Mesendoderm (in vitro differentiated cells): ENCODE data around the gene PLTP.
A peak's percentile ranks its signal among the peaks of the same experiment; 100 is the strongest.
"Not testable (repeated sequence)": the region's sequence is repeated elsewhere in the genome, so short reads cannot be mapped to it uniquely, and the experiment has no call there.

Source experiments
- DNase-seq: peaks from one replicate; pipeline ENCODE4 v3.0.0; 2013
- H2AK5ac ChIP-seq: 2 replicates; pipeline ENCODE4 v1.6.1; 2013; ENCODE audit warnings: low read length, inconsistent platforms
- H2BK120ac ChIP-seq: 2 replicates; pipeline ENCODE4 v1.6.1; 2013; ENCODE audit warnings: low read depth, mild to moderate bottlenecking, low read length, moderate library complexity, mixed read lengths
- H2BK15ac ChIP-seq: replicated peaks from 2 replicates; pipeline ENCODE4 v1.6.1; 2013; ENCODE audit warnings: low read depth, mild to moderate bottlenecking, moderate library complexity
- H2BK5ac ChIP-seq: 2 replicates; pipeline ENCODE4 v1.6.1; 2013; ENCODE audit warnings: low read length, inconsistent platforms
- H3K18ac ChIP-seq: 2 replicates; pipeline ENCODE4 v1.6.1; 2013; ENCODE audit warnings: mild to moderate bottlenecking, low read length, mixed read lengths
- H3K23ac ChIP-seq: one replicate; pipeline ENCODE4 v1.6.1; 2013; ENCODE audit warnings: low read length
- H3K27ac ChIP-seq: 2 replicates; pipeline ENCODE4 v1.5.1; 2013; ENCODE audit warnings: low read depth, mild to moderate bottlenecking, inconsistent platforms, low read length, moderate library complexity
- H3K27me3 ChIP-seq: 2 replicates; pipeline ENCODE4 v1.6.1; 2013; ENCODE audit warnings: low read length, control low read depth, mild to moderate bottlenecking, inconsistent platforms; ENCODE audit not compliant: insufficient read depth, poor library complexity
- H3K36me3 ChIP-seq: 2 replicates; pipeline ENCODE4 v1.6.1; 2013; ENCODE audit warnings: low read length, inconsistent platforms; ENCODE audit not compliant: control insufficient read depth, insufficient read depth
- H3K4ac ChIP-seq: one replicate; pipeline ENCODE4 v1.6.1; 2013; ENCODE audit warnings: low read depth, mild to moderate bottlenecking, low read length, moderate library complexity
- H3K4me1 ChIP-seq: 2 replicates; pipeline ENCODE4 v1.6.1; 2013; ENCODE audit warnings: low read depth, low read length, inconsistent platforms; ENCODE audit not compliant: control insufficient read depth
- H3K4me2 ChIP-seq: 2 replicates; pipeline ENCODE4 v1.6.1; 2013; ENCODE audit warnings: low read length
- H3K4me3 ChIP-seq: 2 replicates; pipeline ENCODE4 v1.5.1; 2013; ENCODE audit warnings: mild to moderate bottlenecking, low read length
- H3K56ac ChIP-seq: one replicate; pipeline ENCODE4 v1.6.1; 2013; ENCODE audit warnings: low read length
- H3K79me1 ChIP-seq: 2 replicates; pipeline ENCODE4 v1.6.1; 2013; ENCODE audit warnings: low read length, inconsistent platforms
- H3K79me2 ChIP-seq: 2 replicates; pipeline ENCODE4 v1.6.1; 2013; ENCODE audit warnings: mild to moderate bottlenecking, low read length; ENCODE audit not compliant: control insufficient read depth, insufficient read depth
- H3K9ac ChIP-seq: 2 replicates; pipeline ENCODE4 v1.6.1; 2013; ENCODE audit warnings: low read length, inconsistent platforms
- H4K5ac ChIP-seq: one replicate; pipeline ENCODE4 v1.6.1; 2013; ENCODE audit warnings: low read length
- H4K8ac ChIP-seq: one replicate; pipeline ENCODE4 v1.6.1; 2013; ENCODE audit warnings: low read depth, mild to moderate bottlenecking, control low read depth, low read length, moderate library complexity
- WGBS: extraction: QIAGEN DNeasy Blood & Tissue Kit; methylation state at CpG from one replicate; pipeline ENCODE4 v1.1.7; 2013; ENCODE audit warnings: low lambda C conversion rate, missing lambda C conversion rate; ENCODE audit not compliant: insufficient coverage; ENCODE audit errors: extremely low coverage; 5-methylcytosine and 5-hydroxymethylcytosine counted together

PLTP gene

GRCh38 chr20:45907219-45907948 lies 4.6 kb downstream of the PLTP start:
- no peak overlapping the region for H3K4ac ChIP-seq
- H3K56ac ChIP-seq = no peak overlapping the region
- H3K79me2 ChIP-seq = peaks cover 3% of the 10 kb centered on the region
- H3K18ac ChIP-seq = no peak overlapping the region
- DNase-seq = no peak
- no peak overlapping the region for H3K4me3 ChIP-seq
- no peak overlapping the region for H3K9ac ChIP-seq
- H3K23ac ChIP-seq = no peak overlapping the region
- H2AK5ac ChIP-seq = no peak overlapping the region
- H3K4me1 ChIP-seq = peaks cover 1% of the 10 kb centered on the region
- H3K4me2 ChIP-seq = no peak overlapping the region
- H3K79me1 ChIP-seq = peaks cover 6% of the 10 kb centered on the region
- H2BK15ac ChIP-seq = no peak overlapping the region
- H3K27me3 ChIP-seq = no peaks in the 10 kb centered on the region
- H2BK5ac ChIP-seq = no peak overlapping the region
- no peak overlapping the region for H4K5ac ChIP-seq
- no peak overlapping the region for H3K27ac ChIP-seq
- no CpG with 5 or more reads among the region's 17 CpGs for WGBS
- H3K36me3 ChIP-seq = peaks cover 18% of the 10 kb centered on the region
- no peak overlapping the region for H2BK120ac ChIP-seq
- no peak overlapping the region for H4K8ac ChIP-seq

- Histone ChIP-seq H3K4me1 (no peaks in the 10 kb centered on the region), H3K4ac (no peak overlapping the region), H2BK15ac (no peak overlapping the region), H3K23ac (no peak overlapping the region), H3K36me3 (peaks cover 24% of the 10 kb centered on the region), H3K4me2 (no peak overlapping the region), H2BK120ac (no peak overlapping the region), H2AK5ac (no peak overlapping the region), H3K27ac (no peak overlapping the region), H3K79me1 (peaks cover 6% of the 10 kb centered on the region), H3K56ac (no peak overlapping the region), H3K27me3 (no peaks in the 10 kb centered on the region), H4K8ac (no peak overlapping the region), H3K4me3 (no peak overlapping the region), H2BK5ac (no peak overlapping the region), H3K79me2 (peaks cover 3% of the 10 kb centered on the region), H3K18ac (no peak overlapping the region), H4K5ac (no peak overlapping the region), H3K9ac (no peak overlapping the region)
- peak; percentile 23 for DNase-seq
- WGBS = no CpG with 5 or more reads among the region's 8 CpGs
Measured at GRCh38 chr20:45905505-45906079, 6.4 kb downstream of the PLTP start.

DNA sequence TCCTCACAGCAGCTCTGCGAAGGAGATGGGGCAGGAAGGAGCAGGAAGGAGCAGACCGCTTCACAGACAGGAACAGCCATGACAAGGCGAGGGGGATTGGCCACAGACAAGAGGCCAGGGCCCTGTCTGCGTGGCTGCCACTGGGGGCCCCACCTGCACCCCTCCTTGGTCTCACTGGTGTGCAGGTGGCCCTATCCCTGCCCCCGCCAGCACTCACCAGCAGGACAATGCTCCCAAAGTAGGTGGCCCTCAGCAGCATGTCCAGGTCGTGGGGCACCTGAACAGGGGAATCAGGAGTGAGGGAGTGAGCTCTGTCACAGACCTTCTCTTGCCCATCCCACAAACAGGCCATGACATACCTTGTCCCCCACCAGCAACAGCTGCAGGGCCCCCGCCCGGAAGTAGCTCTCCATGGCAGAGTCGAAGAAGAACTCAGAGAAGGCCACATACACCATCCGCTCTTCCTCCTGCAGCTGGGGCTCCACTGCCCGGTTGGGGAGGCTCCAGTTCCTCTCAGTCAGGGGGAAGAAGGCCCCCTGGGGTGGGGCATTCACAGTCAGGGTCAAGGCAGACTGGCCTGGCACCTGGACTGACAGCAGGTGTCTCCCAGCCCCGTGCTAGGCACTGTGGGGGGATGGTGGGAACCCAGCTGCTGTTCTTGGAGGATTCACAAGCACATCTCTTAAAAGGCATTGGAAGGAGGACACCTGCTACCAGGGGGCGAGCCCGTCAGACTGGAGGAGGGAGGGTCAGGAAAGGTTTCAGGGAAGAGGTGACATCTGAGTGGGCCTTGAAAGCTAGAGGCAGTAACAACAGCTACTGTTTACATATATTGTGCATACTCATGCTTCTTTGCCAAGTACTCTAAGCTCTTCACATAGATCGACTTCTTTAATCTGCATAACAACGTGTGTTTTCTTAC lies 7.1 kb downstream of the PLTP start:
- WGBS = no CpG with 5 or more reads among the region's 16 CpGs

GRCh38 chr20:45902199-45902701 lies 9.7 kb downstream of the PLTP start:
- Histone ChIP-seq H3K23ac (no peak overlapping the region), H3K36me3 (peaks cover 17% of the 10 kb centered on the region), H2BK15ac (no peak overlapping the region), H3K27ac (no peak overlapping the region), H3K56ac (no peak overlapping the region), H3K4me1 (no peaks in the 10 kb centered on the region), H3K4ac (no peak overlapping the region), H3K4me3 (no peak overlapping the region), H2BK5ac (no peak overlapping the region), H3K9ac (no peak overlapping the region), H2BK120ac (no peak overlapping the region), H4K8ac (no peak overlapping the region), H2AK5ac (no peak overlapping the region), H4K5ac (no peak overlapping the region), H3K18ac (no peak overlapping the region), H3K79me1 (no peaks in the 10 kb centered on the region), H3K4me2 (no peak overlapping the region), H3K79me2 (no peaks in the 10 kb centered on the region), H3K27me3 (no peaks in the 10 kb centered on the region)
- no CpG with 5 or more reads among the region's 14 CpGs for WGBS
- no peak for DNase-seq

More for the DNA sequence above, 7.1 kb downstream of the PLTP start:
- Histone ChIP-seq H2AK5ac (no peak overlapping the region), H3K79me1 (peaks cover 4% of the 10 kb centered on the region), H3K9ac (no peak overlapping the region), H3K4me2 (no peak overlapping the region), H2BK15ac (no peak overlapping the region), H3K79me2 (peaks cover 3% of the 10 kb centered on the region), H4K8ac (no peak overlapping the region), H3K56ac (no peak overlapping the region), H3K36me3 (peaks cover 24% of the 10 kb centered on the region), H3K4me1 (no peaks in the 10 kb centered on the region), H4K5ac (no peak overlapping the region), H3K4ac (no peak overlapping the region), H3K18ac (no peak overlapping the region), H3K23ac (no peak overlapping the region), H2BK120ac (no peak overlapping the region), H3K27me3 (no peaks in the 10 kb centered on the region), H3K27ac (no peak overlapping the region), H3K4me3 (no peak overlapping the region), H2BK5ac (no peak overlapping the region)
- no peak for DNase-seq

DNA sequence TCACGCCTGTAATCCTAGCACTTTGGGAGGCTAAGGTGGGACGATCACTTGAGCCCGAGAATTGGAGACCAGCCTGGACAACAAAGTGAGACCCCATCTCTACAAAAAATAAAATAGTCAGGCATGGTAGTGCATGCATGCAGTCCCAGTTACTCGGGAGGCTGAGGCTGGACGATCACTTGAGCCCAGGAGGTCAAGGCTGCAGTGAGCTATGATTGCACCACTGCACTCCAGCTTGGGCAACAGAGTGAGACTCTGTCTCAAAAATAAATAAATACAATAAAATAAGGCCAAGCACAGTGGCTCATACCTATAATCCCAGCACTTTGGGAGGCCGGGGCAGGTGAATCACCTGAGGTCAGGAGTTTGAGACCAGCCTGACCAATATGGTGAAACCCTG lies 10.6 kb downstream of the PLTP start:
- WGBS = no CpG with 5 or more reads among the region's 6 CpGs
- not testable (repeated sequence) for H2BK15ac ChIP-seq, H3K9ac ChIP-seq, H4K8ac ChIP-seq, H3K4me3 ChIP-seq, H3K27ac ChIP-seq, DNase-seq, H3K18ac ChIP-seq, H3K27me3 ChIP-seq, H2BK120ac ChIP-seq, H3K79me1 ChIP-seq, H3K4me2 ChIP-seq, H3K79me2 ChIP-seq, H3K23ac ChIP-seq, H3K56ac ChIP-seq, H3K4me1 ChIP-seq, H2BK5ac ChIP-seq, H3K4ac ChIP-seq, H4K5ac ChIP-seq, H2AK5ac ChIP-seq
- H3K36me3 ChIP-seq = peaks cover 16% of the 10 kb centered on the region
